GM10266 (cell line): ENCODE measurements around the gene LAMA2.

ENCODE experiments used
- DNase-seq: peaks from one replicate; pipeline ENCODE4 v3.0.0; 2012; ENCODE audit errors: extremely low spot score
- CTCF ChIP-seq: IDR thresholded peaks from 2 replicates; pipeline ENCODE4 v1.5.1; 2012; ENCODE audit warnings: mild to moderate bottlenecking, low read depth; ENCODE audit not compliant: control insufficient read depth, insufficient read depth; ENCODE audit errors: missing control alignments

Gene LAMA2

GRCh38 chr6:128899341-128900050 lies 16.6 kb downstream of the LAMA2 start:
- no peak for DNase-seq
- TF ChIP-seq CTCF, result no peak

GRCh38 chr6:128903715-128904114 lies 20.8 kb downstream of the LAMA2 start:
- no peak for DNase-seq

GRCh38 chr6:128914051-128914450 lies 31.1 kb downstream of the LAMA2 start:
- TF ChIP-seq CTCF, result no peak
- DNase-seq, result no peak

More at GRCh38 chr6:128903715-128904114, 20.8 kb downstream of the LAMA2 start:
- TF ChIP-seq CTCF, result no peak

GRCh38 chr6:128918886-128919285 lies 35.9 kb downstream of the LAMA2 start:
- TF ChIP-seq CTCF, result no peak
- no peak for DNase-seq

- no peak for DNase-seq
- no peak for TF ChIP-seq CTCF
These were observed 36.7 kb downstream of the LAMA2 start for GRCh38 chr6:128919412-128920180.

- DNase-seq, result no peak
- no peak for TF ChIP-seq CTCF
These were observed 42.8 kb downstream of the LAMA2 start for GRCh38 chr6:128925765-128926164.

- no peak for DNase-seq
- TF ChIP-seq CTCF, result no peak
These were observed 46.9 kb downstream of the LAMA2 start for GRCh38 chr6:128929869-128930268.
